ENCODE results near the gene CDK4. TPM values are rescaled to one million over a fixed set of nuclear protein-coding genes. Genes with fewer than 3 reads are reported as not detected.

Gene CDK4
- total and polyA plus RNA-seq, 2 of the 13 experiments (the other 11 are each of a cell fraction or from before 2014, with no cell fraction given): 191 to 209 TPM

- ChIA-PET CTCF (ENCODE audit: low intra/inter-chr PET ratio, low total read pairs) (no interaction called here), POLR2A (interaction anchor here (0.5 to 2.6 kb wide), 12 partner anchors 9 to 224 kb away, joined by 3 to 29 read pairs (median 6); partner anchors contain the start of genes CTDSP2, DDIT3, EEF1AKMT3 and METTL1)
- Histone ChIP-seq H4K20me1 (ENCODE audit: insufficient read depth, low read length) (no peaks in the 10 kb centered on the region), H3K4me2 (ENCODE audit: low read depth, low read length) (peak overlapping the region; percentile 96), H3K27ac (ENCODE audit: extremely low read length, insufficient read depth, low read length) (peak overlapping the region; percentile 94), H3K79me2 (ENCODE audit: insufficient read depth, low read length) (peaks cover 10% of the 10 kb centered on the region), H3K4me3 (replicated peaks in 1 of 3; ENCODE audit: insufficient read depth in 1 of 3, low read depth in 2 of 3, low read length in 3 of 3) (peak overlapping the region; percentile 63 to 80 (median 71)), H2AFZ (ENCODE audit: low read length) (no peak overlapping the region), H3K9me3 (ENCODE audit: low read length) (no peaks in the 10 kb centered on the region), H3K9ac (ENCODE audit: insufficient read depth, low read depth, low read length) (peak overlapping the region; percentile 94), H3K36me3 (replicated peaks in 1 of 2; ENCODE audit: control insufficient read depth in 1 of 2, insufficient read depth in 2 of 2, low read length in 2 of 2) (peaks cover 3 to 31% of the 10 kb centered on the region in 2 experiments; a peak in 4 of 5 replicates), H3K4me1 (ENCODE audit: insufficient read depth, low read length) (peaks cover 39% of the 10 kb centered on the region), H3K27me3 (ENCODE audit: control insufficient read depth in 1 of 2, insufficient read depth in 2 of 2, low read length in 2 of 2) (peaks cover 3 to 16% of the 10 kb centered on the region in 2 experiments; a peak in 3 of 5 replicates)
- in situ Hi-C loops (cut with HindIII; ENCODE audit: extremely low pct_ligation_motif_present, low pct_unique_long_range_greater_than_20kb): no loop called here
- FAIRE-seq: no peak
- ATAC-seq: peak; percentile 29
- intact Hi-C loops (cut with micrococcal nuclease; ENCODE audit: unreplicated experiment): loop anchor here (1.0 kb wide), 1 partner anchor 8 kb away; the partner anchor contains the start of gene CDK4
- 2% methylated on average over 12 of the region's 21 CpGs for whole genome bisulfite sequencing (ENCODE audit: low lambda C conversion rate)
- DNase-seq (ENCODE audit: low spot score): no peak
- BruUV-seq (replicated peaks): TSS peak; percentile 32
- TF ChIP-seq TCF7 (IDR thresholded peaks at IDR 0.05; ENCODE audit: low read depth) (no peak), DDIT3 (CRISPR knock-in tag; IDR thresholded peaks at IDR 0.05) (no peak), MAFF (IDR thresholded peaks at IDR 0.05; ENCODE audit: low read depth, low read length) (0 out of 2 replicates have a peak, but pooled peaks have one; percentile 11), BCLAF1 (IDR thresholded peaks at IDR 0.05) (no peak), ZNF607 (CRISPR knock-in tag; IDR thresholded peaks at IDR 0.05; ENCODE audit: borderline replicate concordance) (no peak), ETV5 (CRISPR knock-in tag; IDR thresholded peaks at IDR 0.05; ENCODE audit: borderline replicate concordance) (no peak), ZSCAN5A (CRISPR knock-in tag; IDR thresholded peaks at IDR 0.05; ENCODE audit: borderline replicate concordance) (no peak), DNMT1 (CRISPR knock-in tag; IDR thresholded peaks at IDR 0.05) (no peak), LBX2 (CRISPR knock-in tag; IDR thresholded peaks at IDR 0.05; ENCODE audit: borderline replicate concordance) (no peak), ZNF121 (CRISPR knock-in tag; IDR thresholded peaks at IDR 0.05) (no peak), MEIS1 (CRISPR knock-in tag; IDR thresholded peaks at IDR 0.05; ENCODE audit: borderline replicate concordance) (no peak), ATF7 (IDR thresholded peaks at IDR 0.05) (no peak), ATF7 (CRISPR knock-in tag; IDR thresholded peaks at IDR 0.05) (0 out of 2 replicates have a peak, but pooled peaks have one; percentile 84), ZBTB34 (CRISPR knock-in tag; IDR thresholded peaks at IDR 0.05) (no peak), ZNF580 (CRISPR knock-in tag; IDR thresholded peaks at IDR 0.05; ENCODE audit: borderline replicate concordance, low read depth) (peak; percentile 12; the same call in 1 of the 2 replicates), ZNF572 (CRISPR knock-in tag; IDR thresholded peaks at IDR 0.05) (no peak), SIN3B (IDR thresholded peaks at IDR 0.05; ENCODE audit: low read length) (no peak), GTF2F1 (IDR thresholded peaks at IDR 0.05; ENCODE audit: low read length) (no peak)
These were observed 7.8 kb downstream of the CDK4 start for GRCh38 chr12:57744194-57744776.
